Naive thymus-derived CD8-positive, alpha-beta T cell (primary cell): ENCODE results near the gene ADK. TPM values are rescaled to one million over a fixed set of nuclear protein-coding genes. Genes with fewer than 3 reads are reported as not detected.
"Not testable (repeated sequence)": the region's sequence is repeated elsewhere in the genome, so short reads cannot be mapped to it uniquely, and the experiment has no call there.

ENCODE experiments used
- ATAC-seq, 2 donors: fragments of 150-1000 bp; cut with Tn5 transposase in 1 of 2; sonication (Bioruptor Pico), chemical (Tn5 transposase) in 1 of 2; 1 replicate in 1 of 2; 2 replicates in 1 of 2; pipeline ENCODE4 v1.10.0; 2021; ENCODE audit warnings: mild to moderate bottlenecking in 2 of 2, moderate library complexity in 2 of 2
- POLR2A ChIA-PET: fragments of 350-600 bp; sonication (Branson Sonifier 250); formaldehyde crosslinking; loops from one replicate; lab custom pipeline; 2021; ENCODE audit warnings: antibody characterized with exemption; lab: Charles Lee
- DNase-seq, 10 donors: peaks; one replicate each; pipeline versions ENCODE4 v3.0.0 to v3.0.0-alpha.2; 2020 to 2022
- H3K27ac Mint-ChIP-seq, 10 donors: one replicate each; pipeline ENCODE4 v1.8.0; 2020 to 2022; ENCODE audit warnings: mild to moderate bottlenecking in 10 of 10, mixed read lengths in 10 of 10, moderate library complexity in 4 of 10, inconsistent platforms in 1 of 10
- H3K27me3 Mint-ChIP-seq, 5 donors: one replicate each; pipeline ENCODE4 v1.8.0; 2021 to 2022; ENCODE audit warnings: mixed read lengths in 5 of 5
- H3K36me3 Mint-ChIP-seq, 3 donors: one replicate each; pipeline ENCODE4 v1.8.0; 2020 to 2022; ENCODE audit warnings: mixed read lengths in 3 of 3, mild to moderate bottlenecking in 2 of 3, inconsistent platforms in 1 of 3
- H3K4me1 Mint-ChIP-seq, 4 donors: one replicate each; pipeline ENCODE4 v1.8.0; 2021 to 2022; ENCODE audit warnings: mixed read lengths in 4 of 4
- H3K4me3 Mint-ChIP-seq, 10 donors: one replicate each; pipeline ENCODE4 v1.8.0; 2020 to 2022; ENCODE audit warnings: mild to moderate bottlenecking in 10 of 10, mixed read lengths in 10 of 10, moderate library complexity in 6 of 10, inconsistent platforms in 1 of 10
- H3K9me3 Mint-ChIP-seq, 9 donors: one replicate each; pipeline ENCODE4 v1.8.0; 2020 to 2022; ENCODE audit warnings: mixed read lengths in 9 of 9, mild to moderate bottlenecking in 3 of 9, inconsistent platforms in 1 of 9, moderate library complexity in 1 of 9
- polyA plus RNA-seq, 3 donors: library from polyadenylated mRNA; unstranded; fragments of 300-500 nt; fragmentation: Illumina TruSeq; gene quantifications; one replicate each; pipeline ENCODE4 v1.2.3, GENCODE V29; 2021
- total RNA-seq, 8 experiments: library from RNA in 2 of 8; stranded (reverse) in 2 of 8; gene quantifications; one replicate each; pipeline ENCODE4 v1.2.3 and lab custom pipeline; 2021 to 2026

The ADK gene
- total and polyA plus RNA-seq, 5 experiments from 2014 or later = 29.6 to 52.4 (median 48.7) TPM

- H3K27ac Mint-ChIP-seq, POLR2A ChIA-PET, H3K27me3 Mint-ChIP-seq, H3K4me1 Mint-ChIP-seq, ATAC-seq, DNase-seq: not testable (repeated sequence)
- H3K4me3 Mint-ChIP-seq = peak overlapping the region in 1 of 10 donors; percentile 34
- H3K36me3 Mint-ChIP-seq = peaks cover 5 to 25% (median 10%) of the 10 kb centered on the region in 3 donors
- peaks cover 0 to 10% (median 3%) of the 10 kb centered on the region in 9 donors for H3K9me3 Mint-ChIP-seq
Observed at GRCh38 chr10:74568896-74569295, 417.9 kb downstream of the ADK start.

DNA sequence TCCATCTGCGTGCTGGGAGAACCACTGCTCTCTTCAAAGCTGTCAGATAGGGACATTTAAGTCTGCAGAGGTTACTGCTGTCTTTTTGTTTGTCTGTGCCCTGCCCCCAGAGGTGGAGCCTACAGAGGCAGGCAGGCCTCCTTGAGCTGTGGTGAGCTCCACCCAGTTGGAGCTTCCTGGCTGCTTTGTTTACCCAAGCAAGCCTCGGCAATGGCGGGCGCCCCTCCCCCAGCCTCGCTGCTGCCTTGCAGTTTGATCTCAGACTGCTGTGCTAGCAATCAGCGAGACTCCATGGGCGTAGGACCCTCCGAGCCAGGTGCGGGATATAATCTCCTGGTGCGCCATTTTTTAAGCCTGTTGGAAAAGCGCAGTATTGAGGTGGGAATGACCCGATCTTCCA, 422.5 kb downstream of the ADK start:
- peak in 3 of 10 donors; percentile 4 to 57 (median 19) for DNase-seq
- Mint-ChIP-seq H3K9me3 (peaks cover 0 to 14% (median 2%) of the 10 kb centered on the region in 9 donors), H3K4me3 (peak overlapping the region in 1 of 10 donors; percentile 22), H3K36me3 (peaks cover 4 to 12% (median 7%) of the 10 kb centered on the region in 3 donors), H3K4me1 (peaks cover 3 to 11% (median 7%) of the 10 kb centered on the region in 4 donors)
- H3K27me3 Mint-ChIP-seq, H3K27ac Mint-ChIP-seq, ATAC-seq: not testable (repeated sequence)
- POLR2A ChIA-PET = interaction anchor here (0.6 kb wide), 1 partner anchor 1460 kb away, joined by 4 read pairs; no protein-coding TSS in a partner anchor

DNA sequence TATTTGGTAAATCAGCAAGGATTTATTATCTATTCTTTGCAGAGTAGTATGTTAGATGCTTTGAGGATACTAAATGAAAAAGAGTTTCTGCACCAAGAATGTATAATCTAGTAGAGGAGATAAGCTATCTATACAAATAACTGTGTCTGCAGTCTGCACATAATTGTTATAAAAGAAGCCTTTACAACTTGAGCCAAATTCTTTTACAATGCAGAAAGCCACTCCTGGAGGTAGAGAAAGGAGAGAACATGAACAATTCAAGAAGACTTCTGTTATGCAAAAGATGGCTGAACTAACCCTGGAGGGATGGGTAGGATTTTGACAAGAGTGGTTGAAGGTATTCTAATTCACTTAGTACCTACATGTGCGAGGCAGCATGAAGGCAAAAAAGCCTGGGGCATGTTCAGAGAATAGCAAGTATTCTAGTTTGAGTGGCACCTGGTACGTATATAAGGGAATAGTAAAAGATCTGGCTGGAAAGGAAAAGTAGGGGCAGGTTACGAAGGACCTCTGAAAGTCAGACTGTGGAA, 424.2 kb downstream of the ADK start:
- peaks cover 4 to 8% (median 7%) of the 10 kb centered on the region in 3 donors for H3K36me3 Mint-ChIP-seq
- no peak for ATAC-seq
- no peak overlapping the region for H3K4me3 Mint-ChIP-seq
- peaks cover 3 to 11% (median 7%) of the 10 kb centered on the region in 4 donors for H3K4me1 Mint-ChIP-seq
- POLR2A ChIA-PET = no interaction called here
- no peak for DNase-seq
- H3K27me3 Mint-ChIP-seq = no peaks in the 10 kb centered on the region
- peak overlapping the region in 2 of 10 donors; percentile 15 to 63 for H3K27ac Mint-ChIP-seq
- H3K9me3 Mint-ChIP-seq = peaks cover 0 to 9% (median 2%) of the 10 kb centered on the region in 9 donors

- H3K27me3 Mint-ChIP-seq = no peaks in the 10 kb centered on the region
- peak overlapping the region in 2 of 10 donors; percentile 15 to 63 for H3K27ac Mint-ChIP-seq
- ATAC-seq = no peak
- peaks cover 0 to 14% (median 6%) of the 10 kb centered on the region in 9 donors for H3K9me3 Mint-ChIP-seq
- peaks cover 7 to 13% (median 8%) of the 10 kb centered on the region in 3 donors for H3K36me3 Mint-ChIP-seq
- H3K4me1 Mint-ChIP-seq = peaks cover 3 to 11% (median 8%) of the 10 kb centered on the region in 4 donors
- DNase-seq = no peak
- POLR2A ChIA-PET = no interaction called here
- H3K4me3 Mint-ChIP-seq = no peak overlapping the region
Observed at GRCh38 chr10:74575912-74576311, 424.9 kb downstream of the ADK start.

DNA sequence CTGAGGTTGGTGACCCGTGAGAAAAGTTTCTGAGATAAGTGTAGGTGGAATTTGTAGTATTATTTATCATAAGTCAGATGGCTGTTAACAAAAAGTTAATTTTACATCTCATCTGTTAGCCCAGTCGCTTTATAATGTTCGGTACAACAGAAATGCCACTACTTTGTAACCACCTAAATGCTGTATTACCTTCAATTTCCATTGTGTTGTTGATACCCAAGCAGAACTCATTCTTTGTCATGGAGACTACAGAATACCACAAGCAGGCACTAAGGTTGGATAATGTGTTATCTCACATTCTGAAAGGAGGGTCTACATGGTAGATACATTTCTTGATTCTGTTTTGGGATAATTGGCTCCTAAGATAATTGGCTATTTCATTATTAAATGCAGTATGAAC, 425.6 kb downstream of the ADK start:
- H3K27ac Mint-ChIP-seq = peak overlapping the region in 1 of 10 donors; percentile 38
- ATAC-seq = no peak
- peaks cover 0 to 18% (median 11%) of the 10 kb centered on the region in 9 donors for H3K9me3 Mint-ChIP-seq
- DNase-seq = no peak
- no peak overlapping the region for H3K4me3 Mint-ChIP-seq
- peaks cover 4 to 11% (median 9%) of the 10 kb centered on the region in 4 donors for H3K4me1 Mint-ChIP-seq
- H3K36me3 Mint-ChIP-seq = peaks cover 5 to 15% (median 7%) of the 10 kb centered on the region in 3 donors
- no peaks in the 10 kb centered on the region for H3K27me3 Mint-ChIP-seq
- POLR2A ChIA-PET = no interaction called here

DNA sequence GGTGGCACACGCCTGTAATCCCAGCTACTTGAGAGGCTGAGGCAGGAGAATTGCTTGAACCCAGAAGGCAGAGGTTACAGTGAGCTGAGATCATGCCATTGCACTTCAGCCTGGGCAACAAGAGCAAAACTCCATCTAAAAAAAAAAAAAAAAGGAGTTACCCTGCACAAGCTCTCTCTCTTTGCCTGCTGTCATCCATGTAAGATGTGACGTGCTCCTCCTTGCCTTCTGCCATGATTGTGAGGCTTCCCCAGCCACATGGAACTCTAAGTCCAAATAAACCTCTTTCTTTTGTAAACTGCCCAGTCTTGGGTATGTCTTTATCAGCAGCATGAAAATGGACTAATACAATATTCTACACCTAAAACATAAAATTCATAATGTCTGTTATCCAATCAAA, 429.4 kb downstream of the ADK start:
- Mint-ChIP-seq H3K4me1 (peaks cover 16 to 26% (median 22%) of the 10 kb centered on the region in 4 donors), H3K9me3 (peaks cover 0 to 13% (median 9%) of the 10 kb centered on the region in 9 donors), H3K36me3 (peaks cover 2 to 14% (median 4%) of the 10 kb centered on the region in 3 donors), H3K27ac (peak overlapping the region in 5 of 10 donors; percentile 17 to 71 (median 56))
- H3K27me3 Mint-ChIP-seq, ATAC-seq, DNase-seq, H3K4me3 Mint-ChIP-seq: not testable (repeated sequence)
- POLR2A ChIA-PET = interaction anchor here (1.0 kb wide), 1 partner anchor 9 kb away, joined by 3 read pairs; no protein-coding TSS in a partner anchor

- no peak for DNase-seq
- H3K4me3 Mint-ChIP-seq = no peak overlapping the region
- peak overlapping the region in 2 of 10 donors; percentile 75 to 98 for H3K27ac Mint-ChIP-seq
- peaks cover 0 to 13% (median 9%) of the 10 kb centered on the region in 9 donors for H3K9me3 Mint-ChIP-seq
- ATAC-seq = no peak
- POLR2A ChIA-PET = no interaction called here
- peaks cover 22 to 42% (median 40%) of the 10 kb centered on the region in 4 donors for H3K4me1 Mint-ChIP-seq
- peaks cover 0 to 14% (median 4%) of the 10 kb centered on the region in 3 donors for H3K36me3 Mint-ChIP-seq
- H3K27me3 Mint-ChIP-seq = no peaks in the 10 kb centered on the region
Observed at GRCh38 chr10:74582566-74582965, 431.5 kb downstream of the ADK start.

DNA sequence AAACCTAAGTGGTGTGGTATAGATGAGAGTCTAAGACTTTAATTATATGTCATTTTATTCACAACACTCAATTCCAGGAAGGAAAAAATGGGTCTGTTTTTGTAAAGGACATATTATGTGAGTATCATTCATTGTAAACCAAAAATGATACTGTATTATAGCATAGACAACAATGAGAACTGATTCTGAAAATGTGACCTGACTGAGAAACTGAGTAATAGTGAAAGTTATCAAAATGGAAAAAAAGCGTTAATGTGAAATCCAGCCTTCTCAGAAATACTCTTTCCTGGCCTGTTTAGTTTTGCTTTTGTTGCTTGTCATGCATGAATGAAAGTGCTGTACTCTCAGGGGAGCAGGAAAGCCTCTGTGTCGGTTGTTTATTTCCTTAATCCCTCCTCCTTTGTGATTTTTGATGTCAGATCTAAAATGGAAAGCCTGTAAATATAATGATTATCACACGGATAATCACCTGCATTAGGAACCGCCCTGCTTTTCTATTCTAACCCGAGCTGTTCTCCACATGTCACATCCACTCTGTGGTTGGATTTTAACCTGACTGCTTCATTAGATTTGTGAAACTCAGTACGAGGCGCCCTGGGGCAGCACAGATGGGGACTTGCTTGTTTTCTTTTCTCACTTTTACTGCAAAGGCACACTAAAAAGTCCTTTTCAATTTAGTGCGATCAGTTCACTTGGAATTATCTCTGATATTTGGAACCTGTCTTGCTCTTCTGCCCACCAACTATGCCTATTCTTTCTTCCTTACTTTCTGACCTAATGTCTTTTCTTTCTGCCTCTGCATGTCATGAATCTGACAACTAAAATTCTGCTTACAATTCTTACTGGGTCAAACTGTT, 434.4 kb downstream of the ADK start:
- POLR2A ChIA-PET = interaction anchor here (0.9 to 2.3 kb wide), 3 partner anchors 10 to 342 kb away, joined by 3 to 17 read pairs (median 5); partner anchors contain the start of gene KAT6B

GRCh38 chr10:74586088-74586585, 435.1 kb downstream of the ADK start:
- H3K27me3 Mint-ChIP-seq = no peaks in the 10 kb centered on the region
- POLR2A ChIA-PET = interaction anchor here (0.9 to 2.3 kb wide), 3 partner anchors 9 to 342 kb away, joined by 3 to 17 read pairs (median 5); partner anchors contain the start of gene KAT6B

More for the DNA sequence above, 434.4 kb downstream of the ADK start:
- Mint-ChIP-seq H3K36me3 (peaks cover 0 to 10% (median 3%) of the 10 kb centered on the region in 3 donors), H3K4me3 (peak overlapping the region; percentile 73 to 90 (median 80)), H3K27me3 (no peaks in the 10 kb centered on the region), H3K4me1 (peaks cover 30 to 70% (median 64%) of the 10 kb centered on the region in 4 donors), H3K9me3 (peaks cover 0 to 12% (median 9%) of the 10 kb centered on the region in 9 donors), H3K27ac (peak overlapping the region; percentile 94 to 100 (median 96))
- ATAC-seq (peak; percentile 37 to 45), DNase-seq (peak in 9 of 10 donors; percentile 4 to 70 (median 48))

DNA sequence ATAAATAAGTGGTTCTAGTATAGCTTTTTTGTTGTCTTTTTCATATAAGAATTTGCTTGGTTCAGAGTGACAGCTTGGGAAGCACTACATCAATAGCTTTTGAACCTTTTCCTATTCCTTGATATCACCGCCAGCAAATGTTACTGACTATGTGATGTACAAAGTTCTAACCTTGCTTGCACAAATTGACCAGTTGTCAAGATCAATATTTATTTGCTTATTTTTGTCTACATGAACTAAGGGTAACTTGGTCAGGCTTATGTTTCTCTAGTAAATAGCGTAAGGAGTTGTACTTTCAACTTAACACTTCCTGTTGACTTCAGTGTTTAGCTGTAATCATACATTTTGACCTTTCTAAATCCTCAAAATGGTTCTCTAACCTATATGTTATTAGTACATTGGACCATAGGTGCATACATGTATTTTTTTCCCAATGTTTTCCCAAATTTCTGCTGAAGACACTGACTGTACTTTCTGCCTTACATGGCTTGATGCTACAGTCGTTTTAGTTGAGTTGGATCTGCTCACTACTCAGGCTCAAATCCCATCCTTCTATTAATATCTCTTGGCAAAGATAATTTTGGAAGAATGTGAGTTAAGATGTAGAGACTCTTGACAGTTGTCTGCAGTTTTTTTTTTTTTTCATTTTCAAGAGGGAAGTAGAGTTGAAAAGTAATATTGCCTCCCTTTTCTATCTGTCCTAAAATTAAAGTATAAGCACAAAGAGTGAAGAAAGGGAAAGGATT, 436.3 kb downstream of the ADK start:
- Mint-ChIP-seq H3K9me3 (no peaks in the 10 kb centered on the region), H3K27ac (peak overlapping the region; percentile 81 to 98 (median 92)), H3K4me3 (peak overlapping the region in 9 of 10 donors; percentile 15 to 61 (median 39)), H3K4me1 (peaks cover 26 to 72% (median 65%) of the 10 kb centered on the region in 4 donors), H3K36me3 (no peaks in the 10 kb centered on the region), H3K27me3 (no peaks in the 10 kb centered on the region)
- DNase-seq = no peak
- POLR2A ChIA-PET = interaction anchor here (0.8 to 2.3 kb wide), 4 partner anchors 8 to 239 kb away, joined by 3 to 17 read pairs (median 7); partner anchors contain the start of gene KAT6B
- ATAC-seq = no peak

More at GRCh38 chr10:74586088-74586585, 435.1 kb downstream of the ADK start:
- Mint-ChIP-seq H3K4me1 (peaks cover 28 to 73% (median 65%) of the 10 kb centered on the region in 4 donors), H3K9me3 (peaks cover 0 to 5% (median 4%) of the 10 kb centered on the region in 9 donors), H3K4me3 (peak overlapping the region; percentile 73 to 90 (median 80)), H3K27ac (peak overlapping the region; percentile 94 to 100 (median 96)), H3K36me3 (peaks cover 0 to 5% (median 0%) of the 10 kb centered on the region in 3 donors)
- DNase-seq = peak; percentile 17 to 84 (median 64)
- ATAC-seq = peak; percentile 66 to 71

- DNase-seq (peak; percentile 68 to 97 (median 92)), ATAC-seq (peak; percentile 73 to 79)
- Mint-ChIP-seq H3K4me1 (peaks cover 25 to 61% (median 56%) of the 10 kb centered on the region in 4 donors), H3K9me3 (no peaks in the 10 kb centered on the region), H3K36me3 (peaks cover 0 to 5% (median 0%) of the 10 kb centered on the region in 3 donors), H3K27ac (peak overlapping the region; percentile 75 to 98 (median 94)), H3K4me3 (peak overlapping the region; percentile 22 to 81 (median 61)), H3K27me3 (no peaks in the 10 kb centered on the region)
- POLR2A ChIA-PET = interaction anchor here (0.7 to 2.3 kb wide), 4 partner anchors 9 to 251 kb away, joined by 3 to 9 read pairs (median 3); no protein-coding TSS in a partner anchor
Observed at GRCh38 chr10:74589226-74589673, 438.2 kb downstream of the ADK start.
